ENCODE results near the gene UACA. TPM values are rescaled to one million over a fixed set of nuclear protein-coding genes. Genes with fewer than 3 reads are reported as not detected.

UACA gene
- total RNA-seq, 2 donors from 2014 or later, result 22.4 to 27.2 TPM

GRCh38 chr15:70797464-70797863 is 34.1 kb upstream of the UACA start:
- intact Hi-C loops (cut with DNase I), result no loop called here
- Histone ChIP-seq H3K27me3 (no peaks in the 10 kb centered on the region), H3K9me3 (no peaks in the 10 kb centered on the region), H3K4me3 (no peak overlapping the region), H3K4me1 (peaks cover 11% of the 10 kb centered on the region), H3K27ac (no peak overlapping the region), H3K36me3 (replicated peaks in 1 of 2; ENCODE audit: insufficient read depth in 1 of 2, low read depth in 2 of 2) (no peaks in the 10 kb centered on the region)
- ATAC-seq, result no peak
- no peak for DNase-seq
- 83 to 87% methylated on average over 5 of the region's 5 CpGs for WGBS, 2 donors
- TF ChIP-seq CTCF (IDR thresholded peaks at IDR 0.05), result no peak
- TF ChIP-seq POLR2A (IDR thresholded peaks at IDR 0.05), result no peak

- 82 to 84% methylated on average over 7 to 14 of the region's 14 CpGs for WGBS, 2 donors
- no peak for DNase-seq
- peaks cover 11% of the 10 kb centered on the region for H3K4me1 ChIP-seq
Measured at GRCh38 chr15:70796516-70797310, 33.4 kb upstream of the UACA start.

GRCh38 chr15:70795311-70795665 is 31.9 kb upstream of the UACA start:
- WGBS, 2 donors, result 72% methylated on average over 2 of the region's 2 CpGs
- Histone ChIP-seq H3K4me3 (no peak overlapping the region), H3K9me3 (no peaks in the 10 kb centered on the region), H3K4me1 (peaks cover 7% of the 10 kb centered on the region), H3K36me3 (replicated peaks in 1 of 2; ENCODE audit: insufficient read depth in 1 of 2, low read depth in 2 of 2) (no peaks in the 10 kb centered on the region), H3K27me3 (no peaks in the 10 kb centered on the region), H3K27ac (peak overlapping the region in 1 of 4 donors; percentile 32)
- no peak for DNase-seq
- TF ChIP-seq POLR2A (IDR thresholded peaks at IDR 0.05) (no peak), CTCF (IDR thresholded peaks at IDR 0.05) (no peak)
- ATAC-seq, result no peak
- intact Hi-C loops (cut with DNase I), result no loop called here

More at GRCh38 chr15:70796516-70797310, 33.4 kb upstream of the UACA start:
- Histone ChIP-seq H3K27me3 (no peaks in the 10 kb centered on the region), H3K36me3 (replicated peaks in 1 of 2; ENCODE audit: insufficient read depth in 1 of 2, low read depth in 2 of 2) (no peaks in the 10 kb centered on the region), H3K9me3 (no peaks in the 10 kb centered on the region), H3K4me3 (no peak overlapping the region), H3K27ac (no peak overlapping the region)
- intact Hi-C loops (cut with DNase I), result no loop called here
- ATAC-seq, result no peak
- no peak for TF ChIP-seq CTCF (IDR thresholded peaks at IDR 0.05)
- TF ChIP-seq POLR2A (IDR thresholded peaks at IDR 0.05), result no peak

GRCh38 chr15:70794596-70795310 is 31.4 kb upstream of the UACA start:
- ATAC-seq, result no peak

More at GRCh38 chr15:70794596-70795310, 31.4 kb upstream of the UACA start:
- Histone ChIP-seq H3K27me3 (no peaks in the 10 kb centered on the region), H3K9me3 (no peaks in the 10 kb centered on the region), H3K27ac (peak overlapping the region in 1 of 4 donors; percentile 32), H3K4me3 (no peak overlapping the region), H3K36me3 (replicated peaks in 1 of 2; ENCODE audit: insufficient read depth in 1 of 2, low read depth in 2 of 2) (no peaks in the 10 kb centered on the region), H3K4me1 (peaks cover 3% of the 10 kb centered on the region)
- intact Hi-C loops (cut with DNase I), result no loop called here
- no peak for DNase-seq
- TF ChIP-seq CTCF (IDR thresholded peaks at IDR 0.05) (no peak), POLR2A (IDR thresholded peaks at IDR 0.05) (no peak)
- 74 to 80% methylated on average over 12 of the region's 12 CpGs for WGBS, 2 donors

Data from body of pancreas (tissue), 4 donors.